ENCODE data around the gene PPP1R26. TPM values are rescaled to one million over a fixed set of nuclear protein-coding genes. Genes with fewer than 3 reads are reported as not detected.
"Not testable (repeated sequence)": the region's sequence is repeated elsewhere in the genome, so short reads cannot be mapped to it uniquely, and the experiment has no call there.

The PPP1R26 gene
- total RNA-seq, 1 experiment from 2014 or later, result 32.0 TPM

DNA sequence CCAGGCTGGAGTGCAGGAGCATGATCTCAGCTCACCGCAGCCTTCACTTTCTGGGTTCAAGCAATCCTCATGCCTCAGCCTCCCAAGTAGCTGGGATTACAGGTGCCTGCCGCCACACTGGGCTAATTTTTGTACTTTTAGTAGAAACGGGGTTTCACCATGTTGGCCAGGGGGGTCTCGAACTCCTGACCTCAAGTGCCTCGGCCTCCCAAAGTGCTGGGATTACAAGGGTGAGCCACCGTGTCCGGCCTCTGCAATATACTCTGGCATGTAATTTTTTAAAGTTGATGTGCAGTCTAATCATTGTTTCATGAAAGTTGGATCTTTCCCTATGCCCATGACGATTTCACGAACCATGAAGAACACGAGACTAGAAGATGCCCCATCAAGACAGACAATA is 28.6 kb upstream of the PPP1R26 start:
- Histone ChIP-seq H3K4me1 (ENCODE audit: control insufficient read depth in 1 of 2, insufficient read depth in 2 of 2, low read length in 2 of 2) (no peaks in the 10 kb centered on the region), H4K20me1 (ENCODE audit: insufficient read depth) (no peaks in the 10 kb centered on the region), H3K4me3 (replicated peaks in 1 of 2; ENCODE audit: low read depth in 1 of 2, low read length in 2 of 2) (no peak overlapping the region), H3K27ac (ENCODE audit: low read depth, low read length) (no peak overlapping the region), H3K9me2 (ENCODE audit: insufficient read depth) (no peaks in the 10 kb centered on the region), H3K79me2 (ENCODE audit: insufficient read depth, low read length) (no peaks in the 10 kb centered on the region), H3K27me3 (ENCODE audit: insufficient read depth, low read length) (no peaks in the 10 kb centered on the region), H3K9ac (ENCODE audit: low read length) (no peak overlapping the region), H3K9me3 (ENCODE audit: control insufficient read depth in 1 of 2, insufficient read depth in 1 of 2, low read depth in 1 of 2, low read length in 2 of 2) (no peaks in the 10 kb centered on the region), H3K36me3 (ENCODE audit: control insufficient read depth in 1 of 2, insufficient read depth in 2 of 2, low read length in 2 of 2) (no peaks in the 10 kb centered on the region), H3K4me2 (ENCODE audit: low read length) (no peak overlapping the region), H2AFZ (ENCODE audit: low read depth, low read length, poor library complexity, severe bottlenecking) (no peak overlapping the region)
- no peak for ATAC-seq
- RAD21 ChIA-PET (ENCODE audit: low non-redundant PET in 1 of 2, low total read pairs in 2 of 2, uncharacterized antibody in 2 of 2, unreplicated experiment in 2 of 2), result no interaction called here
- TF ChIP-seq EZH2phosphoT487 (IDR thresholded peaks at IDR 0.05; ENCODE audit: borderline replicate concordance), result no peak
- TF ChIP-seq, protein P1, sequence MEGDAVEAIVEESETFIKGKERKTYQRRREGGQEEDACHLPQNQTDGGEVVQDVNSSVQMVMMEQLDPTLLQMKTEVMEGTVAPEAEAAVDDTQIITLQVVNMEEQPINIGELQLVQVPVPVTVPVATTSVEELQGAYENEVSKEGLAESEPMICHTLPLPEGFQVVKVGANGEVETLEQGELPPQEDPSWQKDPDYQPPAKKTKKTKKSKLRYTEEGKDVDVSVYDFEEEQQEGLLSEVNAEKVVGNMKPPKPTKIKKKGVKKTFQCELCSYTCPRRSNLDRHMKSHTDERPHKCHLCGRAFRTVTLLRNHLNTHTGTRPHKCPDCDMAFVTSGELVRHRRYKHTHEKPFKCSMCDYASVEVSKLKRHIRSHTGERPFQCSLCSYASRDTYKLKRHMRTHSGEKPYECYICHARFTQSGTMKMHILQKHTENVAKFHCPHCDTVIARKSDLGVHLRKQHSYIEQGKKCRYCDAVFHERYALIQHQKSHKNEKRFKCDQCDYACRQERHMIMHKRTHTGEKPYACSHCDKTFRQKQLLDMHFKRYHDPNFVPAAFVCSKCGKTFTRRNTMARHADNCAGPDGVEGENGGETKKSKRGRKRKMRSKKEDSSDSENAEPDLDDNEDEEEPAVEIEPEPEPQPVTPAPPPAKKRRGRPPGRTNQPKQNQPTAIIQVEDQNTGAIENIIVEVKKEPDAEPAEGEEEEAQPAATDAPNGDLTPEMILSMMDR (IDR thresholded peaks at IDR 0.05 in 2 of 3, conservative IDR thresholded peaks at IDR 0.05 in 1 of 3; ENCODE audit: borderline replicate concordance in 1 of 3, insufficient read depth in 1 of 3, low read depth in 2 of 3, low read length in 2 of 3), result no peak
- TF ChIP-seq EZH2 (IDR thresholded peaks at IDR 0.05), result no peak
- TF ChIP-seq SRF (IDR thresholded peaks at IDR 0.05; ENCODE audit: low read depth), result no peak
- no TSS peak for BruUV-seq (replicated peaks)
- CTCF ChIA-PET, result interaction anchor here (0.7 kb wide), 1 partner anchor 57 kb away, joined by 3 read pairs; no protein-coding TSS in a partner anchor
- POLR2A ChIA-PET, result no interaction called here
- DNase-seq (ENCODE audit: low read depth, low spot score), result no peak
- intact Hi-C loops (cut with micrococcal nuclease), result no loop called here

DNA sequence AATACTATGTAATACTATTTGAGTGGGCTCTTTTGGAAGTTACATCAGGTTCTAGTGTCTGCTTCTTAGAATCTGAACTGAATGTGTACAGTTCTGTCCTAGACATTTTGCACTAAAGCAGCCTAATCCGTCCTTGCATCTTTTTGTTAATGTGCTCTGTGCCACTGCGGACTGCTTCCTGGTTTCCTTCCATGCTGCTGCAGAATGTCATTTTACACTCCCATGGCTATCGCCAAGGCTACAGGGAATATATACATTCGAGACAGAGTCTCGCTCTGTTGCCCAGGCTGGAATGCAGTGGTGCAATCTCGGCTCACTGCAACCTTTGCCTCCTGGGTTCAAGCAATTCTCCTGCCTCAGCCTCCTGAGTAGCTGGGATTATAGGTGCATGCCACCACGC is 27.7 kb upstream of the PPP1R26 start:
- H3K9me2 ChIP-seq (ENCODE audit: insufficient read depth); H3K27ac ChIP-seq (ENCODE audit: low read depth, low read length); H4K20me1 ChIP-seq (ENCODE audit: insufficient read depth); POLR2A ChIA-PET; H3K4me2 ChIP-seq (ENCODE audit: low read length); H3K4me3 ChIP-seq (replicated peaks in 1 of 2; ENCODE audit: low read depth in 1 of 2, low read length in 2 of 2); CTCF ChIA-PET; H3K79me2 ChIP-seq (ENCODE audit: insufficient read depth, low read length); DNase-seq (ENCODE audit: low read depth, low spot score); ATAC-seq; H3K9ac ChIP-seq (ENCODE audit: low read length); H2AFZ ChIP-seq (ENCODE audit: low read depth, low read length, poor library complexity, severe bottlenecking); H3K36me3 ChIP-seq (ENCODE audit: control insufficient read depth in 1 of 2, insufficient read depth in 2 of 2, low read length in 2 of 2); RAD21 ChIA-PET (ENCODE audit: low non-redundant PET in 1 of 2, low total read pairs in 2 of 2, uncharacterized antibody in 2 of 2, unreplicated experiment in 2 of 2); intact Hi-C loops (cut with micrococcal nuclease); BruUV-seq (replicated peaks); H3K9me3 ChIP-seq (ENCODE audit: control insufficient read depth in 1 of 2, insufficient read depth in 1 of 2, low read depth in 1 of 2, low read length in 2 of 2); H3K4me1 ChIP-seq (ENCODE audit: control insufficient read depth in 1 of 2, insufficient read depth in 2 of 2, low read length in 2 of 2); H3K27me3 ChIP-seq (ENCODE audit: insufficient read depth, low read length): not testable (repeated sequence)

Data from HCT116 (cell line).